Epithelial cell of proximal tubule (primary cell): ENCODE data around the gene GOLT1B. TPM values are rescaled to one million over a fixed set of nuclear protein-coding genes. Genes with fewer than 3 reads are reported as not detected.

ENCODE experiments used
- DNase-seq: peaks from one replicate; pipeline ENCODE4 v3.0.0-alpha.2; 2011; ENCODE audit warnings: low read depth
- H3K4me3 ChIP-seq: 2 replicates; pipeline ENCODE4 v1.5.1; 2011; ENCODE audit warnings: low read depth, mild to moderate bottlenecking, low read length
- CTCF ChIP-seq: conservative IDR thresholded peaks from 2 replicates; pipeline ENCODE4 v1.5.1; 2012; ENCODE audit warnings: low read depth, mild to moderate bottlenecking, low read length
- total RNA-seq: library from RNA; depleted of rRNA; stranded (reverse); fragments of >200 nt; gene quantifications from 2 replicates; pipeline ENCODE4 v1.2.3, GENCODE V29; 2015

GOLT1B gene
- total RNA-seq, 1 donor from 2014 or later = 40.0 TPM

- no peak for TF ChIP-seq CTCF
- H3K4me3 ChIP-seq = no peak overlapping the region
- DNase-seq = no peak
Measured at GRCh38 chr12:21521541-21521940, 20.0 kb downstream of the GOLT1B start.

- TF ChIP-seq CTCF = no peak
- no peak for DNase-seq
Measured at GRCh38 chr12:21523148-21523547, 21.6 kb downstream of the GOLT1B start.

GRCh38 chr12:21526053-21526452 lies 24.5 kb downstream of the GOLT1B start, which contains the start of gene SPX:
TSS of gene SPX (plus strand) at chr12:21526296. CDS start at chr12:21526473, 177 bp downstream.
- DNase-seq = peak; percentile 46
- H3K4me3 ChIP-seq = peak within 1 kb of the TSS; percentile 81
- no peak for TF ChIP-seq CTCF

More at GRCh38 chr12:21523148-21523547, 21.6 kb downstream of the GOLT1B start:
- H3K4me3 ChIP-seq = no peak overlapping the region

- DNase-seq = peak; percentile 25
- TF ChIP-seq CTCF = no peak
Measured at GRCh38 chr12:21526721-21527345, 25.2 kb downstream of the GOLT1B start.

GRCh38 chr12:21527451-21528180 lies 26.0 kb downstream of the GOLT1B start:
- peak; percentile 4 for TF ChIP-seq CTCF
- DNase-seq = no peak
- H3K4me3 ChIP-seq = peak overlapping the region; percentile 81

More at GRCh38 chr12:21526721-21527345, 25.2 kb downstream of the GOLT1B start:
- H3K4me3 ChIP-seq = peak overlapping the region; percentile 81

- peak overlapping the region; percentile 81 for H3K4me3 ChIP-seq
- no peak for TF ChIP-seq CTCF
- peak; percentile 85 for DNase-seq
Measured at GRCh38 chr12:21528953-21529352, 27.4 kb downstream of the GOLT1B start.

- TF ChIP-seq CTCF = no peak
- peak overlapping the region; percentile 81 for H3K4me3 ChIP-seq
- DNase-seq = no peak
Measured at GRCh38 chr12:21529456-21529855, 27.9 kb downstream of the GOLT1B start.
